Osteoblast (primary cell): Measurements from ENCODE around the gene ADH6. TPM values are rescaled to one million over a fixed set of nuclear protein-coding genes. Genes with fewer than 3 reads are reported as not detected.

Experiments used
- DNase-seq: peaks from one replicate; pipeline ENCODE4 v3.0.0; 2011; ENCODE audit warnings: low spot score, mixed read lengths; ENCODE audit not compliant: insufficient read length; ENCODE audit errors: missing footprints
- H2AFZ ChIP-seq: 2 replicates; pipeline ENCODE4 v1.6.0; 2011; ENCODE audit warnings: mild to moderate bottlenecking, low read length
- H3K27ac ChIP-seq: 2 replicates; pipeline ENCODE4 v1.5.1; 2011; ENCODE audit warnings: mild to moderate bottlenecking, low read depth, low read length, moderate library complexity
- H3K27me3 ChIP-seq: 2 replicates; pipeline ENCODE4 v1.6.0; 2012; ENCODE audit warnings: mild to moderate bottlenecking, control low read depth, inconsistent platforms, low read length, moderate library complexity; ENCODE audit not compliant: insufficient read depth
- H3K36me3 ChIP-seq: 2 replicates; pipeline ENCODE4 v1.5.1; 2011; ENCODE audit warnings: mild to moderate bottlenecking, low read length, control low read depth, moderate library complexity; ENCODE audit not compliant: insufficient read depth
- H3K4me1 ChIP-seq: 2 replicates; pipeline ENCODE4 v1.5.1; 2011; ENCODE audit warnings: mild to moderate bottlenecking, low read length, control low read depth, moderate library complexity; ENCODE audit not compliant: insufficient read depth
- H3K4me2 ChIP-seq: 2 replicates; pipeline ENCODE4 v1.6.0; 2011; ENCODE audit warnings: mild to moderate bottlenecking, low read length; ENCODE audit not compliant: insufficient read depth
- H3K4me3 ChIP-seq: fragments of 200-600 bp; sonication (generic); 3 replicates; pipeline ENCODE4 v1.5.1; 2012; ENCODE audit warnings: mild to moderate bottlenecking, low read length, inconsistent platforms; ENCODE audit not compliant: insufficient read depth
- H3K79me2 ChIP-seq: 2 replicates; pipeline ENCODE4 v1.6.0; 2012; ENCODE audit warnings: mild to moderate bottlenecking, low read length, control low read depth, inconsistent platforms; ENCODE audit not compliant: insufficient read depth
- H3K9me3 ChIP-seq: 2 replicates; pipeline ENCODE4 v1.5.1; 2011; ENCODE audit warnings: low read depth, low read length, control low read depth
- H4K20me1 ChIP-seq: 2 replicates; pipeline ENCODE4 v1.6.0; 2012; ENCODE audit warnings: mild to moderate bottlenecking, low read length, control low read depth; ENCODE audit not compliant: insufficient read depth
- CTCF ChIP-seq: IDR thresholded peaks from 2 replicates; pipeline ENCODE4 v1.5.1; 2011; ENCODE audit warnings: mild to moderate bottlenecking, low read depth, low read length, moderate library complexity; ENCODE audit errors: extremely low read depth
- total RNA-seq: library from RNA; depleted of rRNA; stranded (reverse); fragments of >200 nt; gene quantifications from 2 replicates; pipeline ENCODE4 v1.2.3, GENCODE V29; 2012

ADH6 gene
- total RNA-seq, result not detected in 2 replicates

- no peaks in the 10 kb centered on the region for H4K20me1 ChIP-seq
- DNase-seq, result no peak
- H3K4me2 ChIP-seq, result no peak within 1 kb of the TSS
- no peaks in the 10 kb centered on the region for H3K4me1 ChIP-seq
- TF ChIP-seq CTCF, result no peak
- H3K4me3 ChIP-seq, result no peak within 1 kb of the TSS
- H3K79me2 ChIP-seq, result no peaks in the 10 kb centered on the region
- no peak within 1 kb of the TSS for H3K27ac ChIP-seq
- H3K27me3 ChIP-seq, result no peaks in the 10 kb centered on the region
- no peak within 1 kb of the TSS for H2AFZ ChIP-seq
- H3K9me3 ChIP-seq, result no peaks in the 10 kb centered on the region
- H3K36me3 ChIP-seq, result no peaks in the 10 kb centered on the region
Measured at GRCh38 chr4:99219072-99219471, at the start of gene ADH6. Gene ADH6, minus strand, starts transcription at chr4:99219246. Its CDS starts 94 bp downstream, at chr4:99219152.

GRCh38 chr4:99264927-99265326, 45.9 kb upstream of the ADH6 start:
- Histone ChIP-seq H2AFZ (no peak overlapping the region), H3K27me3 (no peaks in the 10 kb centered on the region)
- DNase-seq, result peak; percentile 3

GRCh38 chr4:99252746-99253145, 33.7 kb upstream of the ADH6 start:
- Histone ChIP-seq H4K20me1 (no peaks in the 10 kb centered on the region), H3K79me2 (no peaks in the 10 kb centered on the region), H2AFZ (no peak overlapping the region), H3K27me3 (no peaks in the 10 kb centered on the region), H3K27ac (no peak overlapping the region), H3K4me1 (no peaks in the 10 kb centered on the region), H3K4me2 (no peak overlapping the region), H3K9me3 (no peaks in the 10 kb centered on the region), H3K36me3 (no peaks in the 10 kb centered on the region), H3K4me3 (no peak overlapping the region)
- TF ChIP-seq CTCF, result no peak
- DNase-seq, result no peak

More at GRCh38 chr4:99264927-99265326, 45.9 kb upstream of the ADH6 start:
- Histone ChIP-seq H3K9me3 (no peaks in the 10 kb centered on the region), H3K4me2 (no peak overlapping the region), H3K27ac (no peak overlapping the region), H3K4me3 (no peak overlapping the region), H3K79me2 (no peaks in the 10 kb centered on the region), H4K20me1 (no peaks in the 10 kb centered on the region), H3K36me3 (no peaks in the 10 kb centered on the region), H3K4me1 (no peaks in the 10 kb centered on the region)
- no peak for TF ChIP-seq CTCF

GRCh38 chr4:99248714-99249113, 29.7 kb upstream of the ADH6 start:
- TF ChIP-seq CTCF, result no peak
- no peaks in the 10 kb centered on the region for H3K4me1 ChIP-seq
- H2AFZ ChIP-seq, result no peak overlapping the region
- no peak for DNase-seq
- no peak overlapping the region for H3K27ac ChIP-seq
- no peaks in the 10 kb centered on the region for H3K79me2 ChIP-seq
- H3K4me2 ChIP-seq, result no peak overlapping the region
- H3K4me3 ChIP-seq, result no peak overlapping the region
- H3K36me3 ChIP-seq, result no peaks in the 10 kb centered on the region
- no peaks in the 10 kb centered on the region for H3K27me3 ChIP-seq
- no peaks in the 10 kb centered on the region for H3K9me3 ChIP-seq
- no peaks in the 10 kb centered on the region for H4K20me1 ChIP-seq
